IMR-90 (cell line): ENCODE data around the gene KCNMB2. TPM values are rescaled to one million over a fixed set of nuclear protein-coding genes. Genes with fewer than 3 reads are reported as not detected.

Experiments used
- ATAC-seq: fragments of 200-7000 bp; cut with Tn5 transposase; 2 replicates; pipeline ENCODE4 v1.9.1; 2020; ENCODE audit warnings: low read depth, mild to moderate bottlenecking, moderate library complexity
- BruUV-seq: library from RNA; stranded (reverse); fragments of 400-500 nt; replicated peaks from 2 replicates; lab custom pipeline; 2021; lab: Mats Ljungman, UMichigan
- CTCF ChIA-PET: fragments of 300-600 bp; formaldehyde crosslinking; extraction: SDS; loops from one replicate; lab custom pipeline; 2021; ENCODE audit warnings: antibody characterized with exemption; lab: Yijun Ruan, JAX
- POLR2A ChIA-PET: fragments of 300-600 bp; sonication (Branson Sonifier 250); formaldehyde crosslinking; loops from one replicate; lab custom pipeline; 2022; ENCODE audit warnings: antibody characterized with exemption; ENCODE audit not compliant: unreplicated experiment; lab: Charles Lee
- DNase-seq: peaks from one replicate; pipeline ENCODE4 v3.0.0; 2013
- H2AFZ ChIP-seq: replicated peaks from 2 replicates; pipeline ENCODE3; 2013; ENCODE audit warnings: low read length, mild to moderate bottlenecking; ENCODE audit not compliant: poor library complexity
- H2AK5ac ChIP-seq: 2 replicates; pipeline ENCODE4 v1.6.1; 2013; ENCODE audit warnings: low read depth, low read length, inconsistent platforms
- H2AK9ac ChIP-seq: replicated peaks from 2 replicates; pipeline ENCODE3; 2013; ENCODE audit warnings: mild to moderate bottlenecking, low read depth, low read length, moderate library complexity; ENCODE audit not compliant: poor library complexity
- H2BK120ac ChIP-seq: 2 replicates; pipeline ENCODE4 v1.6.1; 2013; ENCODE audit warnings: low read depth, low read length, inconsistent platforms
- H2BK15ac ChIP-seq: 3 replicates; pipeline ENCODE4 v1.6.1; 2013; ENCODE audit warnings: low read depth, low read length, inconsistent platforms
- H2BK20ac ChIP-seq: 2 replicates; pipeline ENCODE4 v1.6.1; 2013; ENCODE audit warnings: low read depth, mild to moderate bottlenecking, inconsistent platforms, low read length, moderate library complexity
- H2BK5ac ChIP-seq: 2 replicates; pipeline ENCODE4 v1.6.1; 2013; ENCODE audit warnings: mild to moderate bottlenecking, low read depth, low read length, inconsistent platforms; ENCODE audit not compliant: poor library complexity, severe bottlenecking
- H3K14ac ChIP-seq: replicated peaks from 2 replicates; pipeline ENCODE4 v1.6.1; 2013; ENCODE audit warnings: low read depth, low read length, inconsistent platforms
- H3K18ac ChIP-seq: 2 replicates; pipeline ENCODE4 v1.6.1; 2013; ENCODE audit warnings: low read depth, low read length, control low read depth
- H3K23ac ChIP-seq: 2 replicates; pipeline ENCODE4 v1.6.1; 2013; ENCODE audit warnings: low read depth, low read length, inconsistent platforms
- H3K27ac ChIP-seq: 2 replicates; pipeline ENCODE4 v1.5.1; 2013; ENCODE audit warnings: mild to moderate bottlenecking, control low read depth, low read length; ENCODE audit not compliant: insufficient read depth
- H3K27me3 ChIP-seq: 2 replicates; pipeline ENCODE4 v1.6.1; 2013; ENCODE audit warnings: low read length; ENCODE audit not compliant: control insufficient read depth, insufficient read depth
- H3K36me3 ChIP-seq: 2 replicates; pipeline ENCODE4 v1.6.1; 2013; ENCODE audit warnings: low read length, mixed read lengths; ENCODE audit not compliant: control insufficient read depth, insufficient read depth
- H3K4ac ChIP-seq: 2 replicates; pipeline ENCODE4 v1.6.1; 2013; ENCODE audit warnings: low read depth, low read length, inconsistent platforms
- H3K4me1 ChIP-seq: 2 replicates; pipeline ENCODE4 v1.6.1; 2013; ENCODE audit warnings: low read length, mixed read lengths; ENCODE audit not compliant: control insufficient read depth, insufficient read depth
- H3K4me2 ChIP-seq: 2 replicates; pipeline ENCODE4 v1.6.1; 2013; ENCODE audit warnings: low read depth, mild to moderate bottlenecking, control low read depth, low read length, moderate library complexity
- H3K4me3 ChIP-seq: 2 replicates; pipeline ENCODE4 v1.5.1; 2013; ENCODE audit warnings: low read depth, mild to moderate bottlenecking, control low read depth, low read length, moderate library complexity; ENCODE audit not compliant: insufficient read depth
- H3K56ac ChIP-seq: 2 replicates; pipeline ENCODE4 v1.6.1; 2013; ENCODE audit warnings: low read length, inconsistent platforms; ENCODE audit not compliant: insufficient read depth; ENCODE audit errors: extremely low read depth
- H3K79me1 ChIP-seq, 2 experiments: 2 replicates each; pipeline ENCODE4 v1.6.1; 2013; ENCODE audit warnings: low read length in 2 of 2, inconsistent platforms in 1 of 2, low read depth in 1 of 2
- H3K9ac ChIP-seq: 2 replicates; pipeline ENCODE4 v1.6.1; 2013; ENCODE audit warnings: low read depth, low read length, control low read depth
- H3K9me1 ChIP-seq: 2 replicates; pipeline ENCODE4 v1.6.1; 2013; ENCODE audit warnings: low read length, inconsistent platforms; ENCODE audit not compliant: insufficient read depth
- H3K9me3 ChIP-seq: 2 replicates; pipeline ENCODE4 v1.6.1; 2013; ENCODE audit warnings: low read length; ENCODE audit not compliant: control insufficient read depth, insufficient read depth
- H4K20me1 ChIP-seq: 2 replicates; pipeline ENCODE4 v1.6.1; 2013; ENCODE audit warnings: low read length, inconsistent platforms; ENCODE audit not compliant: insufficient read depth
- H4K5ac ChIP-seq: 2 replicates; pipeline ENCODE4 v1.6.1; 2013; ENCODE audit warnings: mild to moderate bottlenecking, low read depth, low read length, control low read depth
- H4K8ac ChIP-seq, 2 experiments: 2 replicates each; pipeline ENCODE4 v1.6.1; 2013; ENCODE audit warnings: low read depth in 2 of 2, low read length in 2 of 2, control low read depth in 1 of 2, inconsistent platforms in 1 of 2
- H4K91ac ChIP-seq: 2 replicates; pipeline ENCODE4 v1.6.1; 2013; ENCODE audit warnings: low read depth, low read length, inconsistent platforms; ENCODE audit not compliant: insufficient read depth
- BHLHE40 ChIP-seq: fragments of 150-350 bp; IDR thresholded peaks from 2 replicates; pipeline ENCODE4 v1.6.1; 2016; ENCODE audit warnings: mild to moderate bottlenecking, low read depth, low read length
- FOS ChIP-seq: fragments of 150-350 bp; IDR thresholded peaks from 2 replicates; pipeline ENCODE4 v1.6.1; 2016; ENCODE audit warnings: low read depth, low read length
- MAFK ChIP-seq: IDR thresholded peaks from 2 replicates; pipeline ENCODE4 v1.6.1; 2012; ENCODE audit warnings: low read depth, low read length, improper control_type of control experiment
- MAZ ChIP-seq: IDR thresholded peaks from 2 replicates; pipeline ENCODE4 v1.6.1; 2012; ENCODE audit warnings: low read depth, mild to moderate bottlenecking, low read length, improper control_type of control experiment, moderate library complexity, borderline replicate concordance
- RAD21 ChIP-seq: IDR thresholded peaks from 2 replicates; pipeline ENCODE4 v1.6.1; 2012; ENCODE audit warnings: low read length, improper control_type of control experiment
- SMC3 ChIP-seq: fragments of 150-350 bp; IDR thresholded peaks from 2 replicates; pipeline ENCODE4 v1.6.1; 2016; ENCODE audit warnings: low read depth, mild to moderate bottlenecking, antibody characterized with exemption, low read length, moderate library complexity
- WGBS, 2 experiments: methylation state at CpG; one replicate each; pipeline versions ENCODE4 v1.1.5 to v1.1.7; 2013; ENCODE audit warnings: missing lambda C conversion rate in 2 of 2; ENCODE audit not compliant: insufficient read length in 1 of 2; ENCODE audit errors: extremely low coverage in 2 of 2; 5-methylcytosine and 5-hydroxymethylcytosine counted together
- dilution Hi-C: fragments of 300-500 bp; cut with HindIII; formaldehyde crosslinking; loops from one replicate; pipeline ENCODE4 v1.14.3; 2018; ENCODE audit warnings: low sequenced_read_pairs; ENCODE audit not compliant: unreplicated experiment
- in situ Hi-C: fragments of 300-500 bp; cut with MboI; formaldehyde crosslinking; loops from 3 replicates; pipeline ENCODE4 v1.14.3; 2019; ENCODE audit warnings: low sequenced_read_pairs, inconsistent platforms, mixed read lengths
- intact Hi-C: fragments of 100-400 bp; cut with micrococcal nuclease; formaldehyde crosslinking; loops from 2 replicates; pipeline ENCODE4 v1.10.0; 2022
- polyA plus RNA-seq, 3 experiments: library from polyadenylated mRNA; depleted of rRNA; stranded (reverse); fragments of >200 nt; gene quantifications; 2 replicates each; pipeline ENCODE4 v1.2.3, GENCODE V29; 2012; ENCODE audit warnings: low replicate concordance in 1 of 3
- total RNA-seq: library from RNA; depleted of rRNA; stranded (reverse); fragments of >200 nt; gene quantifications from 2 replicates; pipeline ENCODE4 v1.2.3, GENCODE V29; 2012
- TF ChIP-seq, protein P1 (sequence below): fragments of 150-350 bp; IDR thresholded peaks from 2 replicates; pipeline ENCODE4 v1.6.1; 2017; ENCODE audit warnings: mild to moderate bottlenecking, antibody characterized with exemption, low read length, low read depth
- TF ChIP-seq, protein P2 (sequence below): fragments of 150-350 bp; IDR thresholded peaks from 2 replicates; pipeline ENCODE4 v1.6.1; 2016; ENCODE audit warnings: low read depth, mild to moderate bottlenecking, low read length, moderate library complexity, borderline replicate concordance

KCNMB2 gene
- total and polyA plus RNA-seq, 2 of the 4 experiments (the other 2 are of a cell fraction) = not detected

GRCh38 chr3:178655488-178655887 is 119.3 kb downstream of the KCNMB2 start:
- Histone ChIP-seq H3K9me1 (no peaks in the 10 kb centered on the region), H3K4me2 (no peak overlapping the region), H4K5ac (no peak overlapping the region), H3K23ac (no peak overlapping the region), H2BK20ac (no peak overlapping the region), H3K36me3 (no peaks in the 10 kb centered on the region), H2AFZ (no peak overlapping the region), H3K27ac (no peak overlapping the region), H2BK120ac (no peak overlapping the region), H2BK5ac (no peak overlapping the region), H3K4me3 (no peak overlapping the region), H3K9ac (no peak overlapping the region), H3K27me3 (no peaks in the 10 kb centered on the region), H4K91ac (no peak overlapping the region), H4K20me1 (no peaks in the 10 kb centered on the region), H2AK9ac (no peak overlapping the region), H3K9me3 (no peaks in the 10 kb centered on the region), H2BK15ac (no peak overlapping the region), H3K4me1 (no peaks in the 10 kb centered on the region), H3K18ac (no peak overlapping the region), H4K8ac (no peak overlapping the region), H2AK5ac (no peak overlapping the region), H3K79me1 (no peaks in the 10 kb centered on the region), H3K4ac (no peak overlapping the region), H3K14ac (no peak overlapping the region), H3K56ac (no peak overlapping the region)
- CTCF ChIA-PET = no interaction called here
- ATAC-seq (no peak), DNase-seq (no peak)
- dilution Hi-C loops = no loop called here
- intact Hi-C loops = no loop called here
- in situ Hi-C loops = no loop called here
- no CpG with 5 or more reads among the region's 4 CpGs for WGBS, 2 experiments
- no TSS peak for BruUV-seq
- TF ChIP-seq, protein P1, sequence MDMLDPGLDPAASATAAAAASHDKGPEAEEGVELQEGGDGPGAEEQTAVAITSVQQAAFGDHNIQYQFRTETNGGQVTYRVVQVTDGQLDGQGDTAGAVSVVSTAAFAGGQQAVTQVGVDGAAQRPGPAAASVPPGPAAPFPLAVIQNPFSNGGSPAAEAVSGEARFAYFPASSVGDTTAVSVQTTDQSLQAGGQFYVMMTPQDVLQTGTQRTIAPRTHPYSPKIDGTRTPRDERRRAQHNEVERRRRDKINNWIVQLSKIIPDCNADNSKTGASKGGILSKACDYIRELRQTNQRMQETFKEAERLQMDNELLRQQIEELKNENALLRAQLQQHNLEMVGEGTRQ = no peak
- TF ChIP-seq SMC3 = no peak
- no peak for TF ChIP-seq MAZ
- TF ChIP-seq, protein P2, sequence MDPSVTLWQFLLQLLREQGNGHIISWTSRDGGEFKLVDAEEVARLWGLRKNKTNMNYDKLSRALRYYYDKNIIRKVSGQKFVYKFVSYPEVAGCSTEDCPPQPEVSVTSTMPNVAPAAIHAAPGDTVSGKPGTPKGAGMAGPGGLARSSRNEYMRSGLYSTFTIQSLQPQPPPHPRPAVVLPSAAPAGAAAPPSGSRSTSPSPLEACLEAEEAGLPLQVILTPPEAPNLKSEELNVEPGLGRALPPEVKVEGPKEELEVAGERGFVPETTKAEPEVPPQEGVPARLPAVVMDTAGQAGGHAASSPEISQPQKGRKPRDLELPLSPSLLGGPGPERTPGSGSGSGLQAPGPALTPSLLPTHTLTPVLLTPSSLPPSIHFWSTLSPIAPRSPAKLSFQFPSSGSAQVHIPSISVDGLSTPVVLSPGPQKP = no peak
- no peak for TF ChIP-seq BHLHE40
- no peak for TF ChIP-seq FOS
- no peak for TF ChIP-seq MAFK
- TF ChIP-seq RAD21 = no peak
- POLR2A ChIA-PET = no interaction called here
